LNCaP clone FGC (cell line): ENCODE results near the gene RFTN1.

Source experiments
- DNase-seq: peaks from one replicate; pipeline ENCODE4 v3.0.0-alpha.2; 2011; ENCODE audit warnings: low read depth
- H3K4me3 ChIP-seq: 2 replicates; pipeline ENCODE4 v1.5.1; 2011; ENCODE audit warnings: mild to moderate bottlenecking, low read depth, low read length, control low read depth
- CTCF ChIP-seq: IDR thresholded peaks from 2 replicates; pipeline ENCODE4 v1.5.1; 2012; ENCODE audit warnings: mild to moderate bottlenecking; ENCODE audit not compliant: control insufficient read depth, insufficient read depth; ENCODE audit errors: extremely low read depth

Gene RFTN1

GRCh38 chr3:16482770-16483531, 30.5 kb downstream of the RFTN1 start:
- peak; percentile 17 for DNase-seq
- no peak for TF ChIP-seq CTCF
- H3K4me3 ChIP-seq = no peak overlapping the region

- no peak overlapping the region for H3K4me3 ChIP-seq
- TF ChIP-seq CTCF = no peak
- DNase-seq = no peak
Measured at GRCh38 chr3:16482194-16482769, 31.2 kb downstream of the RFTN1 start.

DNA sequence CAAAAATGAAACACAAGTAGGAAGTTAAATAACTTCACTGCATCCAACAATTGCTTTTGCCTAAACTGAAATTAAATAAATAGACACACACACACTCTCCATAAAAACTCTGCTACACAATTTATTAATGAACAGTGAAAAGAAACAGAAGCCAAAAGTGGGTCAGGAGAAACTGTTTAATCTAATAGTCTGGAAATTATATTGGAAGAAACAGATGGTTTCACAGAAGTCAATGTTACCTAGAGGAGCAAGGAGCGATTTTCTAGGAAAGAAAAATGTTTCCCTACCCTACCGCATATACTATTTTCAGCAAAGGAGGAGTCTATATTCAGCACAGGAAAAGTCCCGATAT, 32.0 kb downstream of the RFTN1 start:
- H3K4me3 ChIP-seq = no peak overlapping the region
- TF ChIP-seq CTCF = no peak
- no peak for DNase-seq

DNA sequence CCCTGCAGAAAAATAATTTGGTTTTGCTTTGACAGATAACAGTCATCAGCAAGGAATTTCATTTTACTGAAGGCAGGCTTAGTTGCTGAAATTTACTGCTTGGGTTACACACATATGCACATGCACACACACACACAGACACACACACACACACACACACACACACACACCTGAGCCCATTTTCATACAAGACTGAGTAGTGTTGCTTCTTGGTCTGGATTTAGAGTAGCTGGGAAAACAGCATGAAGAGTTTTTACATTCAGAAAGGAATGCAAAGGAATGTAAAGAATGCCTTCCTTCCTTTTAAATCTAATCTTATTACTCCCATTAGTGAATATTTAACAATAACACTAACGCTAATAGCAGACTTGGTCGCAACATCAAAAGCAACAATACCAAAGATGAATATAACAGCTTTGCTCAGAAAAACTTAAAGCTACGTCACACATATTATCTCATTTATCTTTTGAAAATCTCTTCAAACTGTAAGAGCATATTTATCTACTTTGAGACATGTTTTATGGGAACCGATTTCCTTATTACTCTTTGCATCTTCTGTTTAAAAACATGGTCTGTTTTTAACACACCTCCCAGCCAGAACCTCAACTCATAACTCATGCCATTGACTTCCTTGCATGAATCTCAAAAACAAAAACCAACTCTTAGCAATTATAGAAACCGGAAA, 32.5 kb downstream of the RFTN1 start:
- TF ChIP-seq CTCF = no peak
- H3K4me3 ChIP-seq = no peak overlapping the region
- DNase-seq = no peak

DNA sequence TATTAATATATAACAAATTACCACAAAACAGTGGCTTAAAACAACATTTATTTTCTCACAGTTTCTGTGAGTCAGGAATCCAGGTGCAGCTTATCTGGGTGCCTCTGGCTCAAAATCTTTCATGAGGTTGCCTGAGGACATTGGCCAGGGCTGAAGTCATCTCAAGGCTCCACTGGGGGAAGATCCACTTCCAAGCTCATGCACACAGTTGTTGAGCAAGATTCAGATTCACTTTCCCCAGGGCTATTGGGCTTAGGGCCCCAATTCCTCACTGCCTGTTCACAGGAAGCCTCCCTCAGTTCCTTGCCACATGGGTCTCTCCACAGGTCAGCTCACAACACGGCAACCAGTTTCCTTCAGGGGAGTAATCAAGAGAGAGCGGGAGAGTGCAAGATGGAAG, 35.0 kb downstream of the RFTN1 start:
- no peak for TF ChIP-seq CTCF
- no peak for DNase-seq
- H3K4me3 ChIP-seq = no peak overlapping the region

- H3K4me3 ChIP-seq = no peak overlapping the region
- TF ChIP-seq CTCF = no peak
- DNase-seq = no peak
Measured at GRCh38 chr3:16477521-16477920, 36.0 kb downstream of the RFTN1 start.
